Mesothelial cell of epicardium (in vitro differentiated cells): ENCODE data around the gene PLPPR1. TPM values are rescaled to one million over a fixed set of nuclear protein-coding genes. Genes with fewer than 3 reads are reported as not detected.
"Not testable (repeated sequence)": the region's sequence is repeated elsewhere in the genome, so short reads cannot be mapped to it uniquely, and the experiment has no call there.

Experiments used
- DNase-seq, 2 experiments: peaks; one replicate each; pipeline ENCODE4 v3.0.0; 2021; ENCODE audit warnings: low spot score in 2 of 2; ENCODE audit not compliant: unreplicated experiment in 2 of 2
- H3K27ac Mint-ChIP-seq: 2 replicates; pipeline ENCODE4 v1.8.0; 2021; ENCODE audit warnings: mixed read lengths
- H3K27me3 Mint-ChIP-seq: 2 replicates; pipeline ENCODE4 v1.8.0; 2021; ENCODE audit warnings: low read depth, mixed read lengths
- H3K36me3 Mint-ChIP-seq: 2 replicates; pipeline ENCODE4 v1.8.0; 2021; ENCODE audit warnings: mixed read lengths
- H3K4me1 Mint-ChIP-seq: 2 replicates; pipeline ENCODE4 v1.8.0; 2021; ENCODE audit warnings: mixed read lengths
- H3K4me3 Mint-ChIP-seq: 2 replicates; pipeline ENCODE4 v1.8.0; 2021; ENCODE audit warnings: mild to moderate bottlenecking, moderate library complexity, mixed read lengths
- H3K9me3 Mint-ChIP-seq: 2 replicates; pipeline ENCODE4 v1.8.0; 2021; ENCODE audit warnings: mixed read lengths
- total RNA-seq: library from RNA; stranded (reverse); gene quantifications from 3 replicates; pipeline ENCODE4 v1.2.1, GENCODE V29; 2021
- TF ChIP-seq, protein P1 (sequence below): fragments of 200-600 bp; sonication (generic); IDR thresholded peaks from one replicate; pipeline ENCODE4 v1.5.0; 2021; ENCODE audit warnings: antibody characterized with exemption; ENCODE audit not compliant: unreplicated experiment

Gene PLPPR1
- total RNA-seq, 1 donor from 2014 or later = 1.3 TPM

DNA sequence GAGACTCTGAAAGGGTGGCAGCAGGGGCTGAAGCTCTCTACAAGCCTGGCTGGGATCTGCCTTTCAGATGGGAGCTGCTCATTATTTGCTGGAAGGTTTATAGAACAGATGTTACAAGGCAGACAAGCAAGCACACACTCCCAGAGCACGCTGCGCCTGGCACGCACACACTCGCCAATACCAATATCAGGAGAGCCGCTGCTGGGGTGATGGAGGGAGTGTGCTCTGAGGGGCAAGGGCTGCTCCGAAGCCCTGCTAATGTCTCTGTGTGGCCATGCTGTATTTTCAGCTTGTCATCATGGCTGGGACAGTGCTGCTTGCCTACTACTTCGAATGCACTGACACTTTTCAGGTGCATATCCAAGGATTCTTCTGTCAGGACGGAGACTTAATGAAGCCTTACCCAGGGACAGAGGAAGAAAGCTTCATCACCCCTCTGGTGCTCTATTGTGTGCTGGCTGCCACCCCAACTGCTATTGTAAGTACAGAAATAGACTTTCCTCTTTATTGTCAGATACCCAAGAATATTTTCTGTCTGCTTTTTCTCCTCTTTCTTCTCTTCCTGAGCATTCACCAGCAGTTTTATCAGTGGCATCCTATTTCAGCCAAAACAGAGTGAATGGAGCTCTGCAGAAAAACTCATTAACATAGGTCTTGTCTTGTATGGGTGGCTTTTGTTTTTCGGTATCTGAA lies 241.2 kb downstream of the PLPPR1 start:
- H3K27ac Mint-ChIP-seq = no peak overlapping the region

DNA sequence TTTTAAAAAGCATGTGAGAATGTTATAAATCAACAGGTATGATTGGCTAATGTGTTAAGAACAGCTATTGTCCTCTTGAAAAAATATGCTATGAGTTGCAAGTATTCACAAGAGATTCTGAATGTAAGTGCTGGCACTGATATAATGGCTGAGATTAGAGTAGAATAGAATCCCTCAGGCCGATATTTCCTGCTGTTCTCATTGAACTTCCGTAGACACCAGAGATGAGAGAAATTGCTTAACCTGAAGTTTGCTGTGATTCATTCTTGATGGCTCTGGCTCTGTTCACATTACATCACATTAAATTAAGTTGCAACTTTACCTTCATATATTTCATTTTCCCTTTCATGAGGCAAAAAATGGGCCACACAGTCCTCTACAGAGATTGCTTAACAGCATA lies 241.8 kb downstream of the PLPPR1 start:
- no peaks in the 10 kb centered on the region for H3K36me3 Mint-ChIP-seq
- H3K27ac Mint-ChIP-seq = no peak overlapping the region
- H3K27me3 Mint-ChIP-seq = peaks cover 6% of the 10 kb centered on the region
- no peaks in the 10 kb centered on the region for H3K9me3 Mint-ChIP-seq
- H3K4me1 Mint-ChIP-seq = no peaks in the 10 kb centered on the region
- no peak overlapping the region for H3K4me3 Mint-ChIP-seq
- no peak for DNase-seq
- TF ChIP-seq, protein P1, sequence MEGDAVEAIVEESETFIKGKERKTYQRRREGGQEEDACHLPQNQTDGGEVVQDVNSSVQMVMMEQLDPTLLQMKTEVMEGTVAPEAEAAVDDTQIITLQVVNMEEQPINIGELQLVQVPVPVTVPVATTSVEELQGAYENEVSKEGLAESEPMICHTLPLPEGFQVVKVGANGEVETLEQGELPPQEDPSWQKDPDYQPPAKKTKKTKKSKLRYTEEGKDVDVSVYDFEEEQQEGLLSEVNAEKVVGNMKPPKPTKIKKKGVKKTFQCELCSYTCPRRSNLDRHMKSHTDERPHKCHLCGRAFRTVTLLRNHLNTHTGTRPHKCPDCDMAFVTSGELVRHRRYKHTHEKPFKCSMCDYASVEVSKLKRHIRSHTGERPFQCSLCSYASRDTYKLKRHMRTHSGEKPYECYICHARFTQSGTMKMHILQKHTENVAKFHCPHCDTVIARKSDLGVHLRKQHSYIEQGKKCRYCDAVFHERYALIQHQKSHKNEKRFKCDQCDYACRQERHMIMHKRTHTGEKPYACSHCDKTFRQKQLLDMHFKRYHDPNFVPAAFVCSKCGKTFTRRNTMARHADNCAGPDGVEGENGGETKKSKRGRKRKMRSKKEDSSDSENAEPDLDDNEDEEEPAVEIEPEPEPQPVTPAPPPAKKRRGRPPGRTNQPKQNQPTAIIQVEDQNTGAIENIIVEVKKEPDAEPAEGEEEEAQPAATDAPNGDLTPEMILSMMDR = no peak

More for the DNA sequence above, 241.2 kb downstream of the PLPPR1 start:
- no peak for DNase-seq
- TF ChIP-seq, protein P1 = no peak
- Mint-ChIP-seq H3K4me3 (no peak overlapping the region), H3K27me3 (peaks cover 6% of the 10 kb centered on the region), H3K9me3 (no peaks in the 10 kb centered on the region), H3K4me1 (no peaks in the 10 kb centered on the region), H3K36me3 (no peaks in the 10 kb centered on the region)

DNA sequence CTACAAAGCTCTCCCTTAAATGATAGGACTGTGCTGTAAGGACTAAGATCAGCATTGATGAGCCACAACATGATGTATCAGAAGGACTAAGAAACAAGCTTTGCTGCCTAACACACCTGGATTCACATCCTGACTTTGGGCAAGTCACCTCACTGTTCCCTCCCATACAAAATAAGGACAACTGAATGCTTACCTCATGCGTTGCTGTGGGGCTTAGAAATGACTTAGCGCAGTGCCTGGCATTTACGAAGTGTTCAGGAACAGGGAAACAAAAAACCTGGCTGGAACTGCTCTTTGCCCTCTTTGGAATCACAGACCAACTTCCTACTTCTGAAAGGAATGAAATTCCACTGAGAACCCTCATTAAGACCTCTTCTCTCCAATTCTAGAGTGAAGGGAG lies 242.6 kb downstream of the PLPPR1 start:
- Mint-ChIP-seq H3K36me3 (no peaks in the 10 kb centered on the region), H3K9me3 (no peaks in the 10 kb centered on the region), H3K4me1 (no peaks in the 10 kb centered on the region), H3K27me3 (peaks cover 6% of the 10 kb centered on the region), H3K27ac (no peak overlapping the region), H3K4me3 (no peak overlapping the region)
- TF ChIP-seq, protein P1 = no peak
- DNase-seq = no peak

DNA sequence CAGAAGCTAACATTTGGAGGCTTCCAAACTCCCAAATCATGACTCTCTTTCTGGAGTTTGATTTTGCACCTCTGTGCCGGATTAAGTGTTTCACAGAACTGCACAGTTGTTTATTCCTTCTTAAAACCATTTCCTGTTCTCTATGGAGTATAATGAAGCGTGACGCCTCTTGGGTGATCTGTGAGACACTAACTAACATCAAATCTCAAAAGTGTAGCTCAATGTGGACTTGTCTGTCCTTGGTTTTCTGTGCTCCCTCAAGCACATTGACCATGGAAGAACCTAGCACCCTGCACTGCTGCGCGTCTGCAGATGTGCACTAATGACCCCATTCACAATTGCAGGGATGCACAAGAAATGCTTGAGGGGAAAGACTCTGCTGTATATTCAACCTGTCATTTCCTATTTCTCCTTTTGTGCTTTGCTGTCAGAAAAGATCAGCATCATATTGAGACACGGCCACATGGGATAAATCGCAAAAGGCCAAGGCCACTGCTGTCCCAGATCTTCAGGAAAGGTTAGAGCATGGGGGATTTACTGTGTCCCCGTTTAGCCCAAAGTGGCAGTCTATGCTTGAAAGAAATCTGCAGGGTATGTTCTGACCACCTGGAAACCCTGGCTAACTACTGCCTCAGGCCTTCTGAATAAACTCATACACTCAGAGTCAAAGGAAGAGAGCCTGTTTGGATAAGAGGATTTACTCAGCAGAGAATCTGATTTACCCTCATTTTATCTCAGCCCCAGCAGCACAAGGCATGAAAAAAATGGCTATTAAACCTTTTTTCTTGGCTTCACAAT lies 246.6 kb downstream of the PLPPR1 start:
- Mint-ChIP-seq H3K9me3 (peaks cover 8% of the 10 kb centered on the region), H3K36me3 (no peaks in the 10 kb centered on the region), H3K27me3 (peaks cover 2% of the 10 kb centered on the region), H3K27ac (no peak overlapping the region), H3K4me3 (no peak overlapping the region), H3K4me1 (no peaks in the 10 kb centered on the region)
- TF ChIP-seq, protein P1 = no peak
- DNase-seq = no peak

DNA sequence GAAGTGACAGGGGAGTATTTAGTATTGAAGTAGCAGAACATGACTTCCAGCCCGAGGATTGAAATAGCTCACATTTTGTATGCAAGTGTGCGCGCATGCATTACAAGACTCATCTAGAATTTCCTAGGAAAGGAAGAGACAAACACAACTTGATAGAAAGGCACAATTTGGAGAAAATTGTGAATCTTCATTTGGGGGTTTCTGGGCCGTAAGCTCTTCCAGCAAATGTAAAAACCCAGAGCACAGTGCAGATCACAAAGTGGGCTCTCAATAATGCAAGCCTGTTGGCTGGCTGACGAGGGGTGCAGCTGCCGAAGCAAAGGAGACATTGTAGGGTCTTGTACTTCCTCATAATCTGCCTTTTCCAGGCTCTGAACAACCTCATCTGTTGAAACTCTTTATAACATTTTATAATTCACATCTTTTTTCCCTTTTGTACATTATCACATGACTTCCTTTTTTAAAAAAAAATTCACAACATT lies 247.3 kb downstream of the PLPPR1 start:
- Mint-ChIP-seq H3K9me3 (peaks cover 14% of the 10 kb centered on the region), H3K4me3 (no peak overlapping the region), H3K36me3 (no peaks in the 10 kb centered on the region), H3K27me3 (peaks cover 2% of the 10 kb centered on the region), H3K4me1 (no peaks in the 10 kb centered on the region), H3K27ac (no peak overlapping the region)
- DNase-seq = no peak
- TF ChIP-seq, protein P1 = no peak

DNA sequence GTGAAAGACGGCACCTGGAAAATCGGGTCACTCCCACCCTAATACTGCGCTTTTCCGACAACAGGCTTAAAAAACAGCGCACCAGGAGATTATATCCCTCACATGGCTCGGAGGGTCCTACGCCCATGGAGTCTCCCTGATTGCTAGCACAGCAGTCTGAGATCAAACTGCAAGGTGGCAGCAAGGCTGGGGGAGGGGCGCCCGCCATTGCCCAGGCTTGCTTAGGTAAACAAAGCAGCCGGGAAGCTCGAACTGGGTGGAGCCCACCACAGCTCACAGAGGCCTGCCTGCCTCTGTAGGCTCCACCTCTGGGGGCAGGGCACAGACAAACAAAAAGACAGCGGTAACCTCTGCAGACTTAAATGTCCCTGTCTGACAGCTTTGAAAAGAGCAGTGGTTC lies 262.5 kb downstream of the PLPPR1 start:
- not testable (repeated sequence) for H3K27ac Mint-ChIP-seq, H3K36me3 Mint-ChIP-seq, H3K27me3 Mint-ChIP-seq, H3K9me3 Mint-ChIP-seq, H3K4me3 Mint-ChIP-seq, DNase-seq, H3K4me1 Mint-ChIP-seq
